OCI-LY7 (cell line): ENCODE measurements around the gene GSS. TPM values are rescaled to one million over a fixed set of nuclear protein-coding genes. Genes with fewer than 3 reads are reported as not detected.

Source experiments
- BruUV-seq: library from RNA; stranded (reverse); fragments of 400-500 nt; replicated peaks from 2 replicates; lab custom pipeline; 2021; lab: Mats Ljungman, UMichigan
- CTCF ChIA-PET: fragments of 300-600 bp; sonication (Branson Sonifier 250); formaldehyde crosslinking; loops from one replicate; lab custom pipeline; 2022; ENCODE audit warnings: antibody characterized with exemption; ENCODE audit not compliant: unreplicated experiment; lab: Charles Lee
- POLR2A ChIA-PET: fragments of 300-600 bp; sonication (Branson Sonifier 250); formaldehyde crosslinking; loops from one replicate; lab custom pipeline; 2022; ENCODE audit warnings: antibody characterized with exemption; lab: Charles Lee
- DNase-seq: peaks from one replicate; pipeline ENCODE4 v3.0.0-alpha.2; 2015; ENCODE audit warnings: low spot score
- H2AFZ ChIP-seq: fragments of 200-600 bp; sonication (generic), shearing (Covaris generic); 2 replicates; pipeline ENCODE4 v1.6.1; 2014; ENCODE audit warnings: mild to moderate bottlenecking, antibody characterized with exemption, low read length, moderate library complexity
- H3K27ac ChIP-seq: fragments of 200-600 bp; sonication (generic); 2 replicates; pipeline ENCODE4 v1.5.1; 2014; ENCODE audit warnings: mixed run types, low read depth, mild to moderate bottlenecking, moderate library complexity, low read length, inconsistent platforms; ENCODE audit not compliant: poor library complexity, severe bottlenecking
- H3K36me3 ChIP-seq: fragments of 200-600 bp; sonication (generic); 2 replicates; pipeline ENCODE4 v1.6.1; 2014; ENCODE audit warnings: mild to moderate bottlenecking, antibody characterized with exemption, low read length, moderate library complexity, mixed read lengths; ENCODE audit not compliant: insufficient read depth
- H3K4me1 ChIP-seq: fragments of 200-600 bp; sonication (generic); 2 replicates; pipeline ENCODE4 v1.5.1; 2014; ENCODE audit warnings: mild to moderate bottlenecking, low read length; ENCODE audit not compliant: insufficient read depth, poor library complexity, severe bottlenecking
- H3K4me2 ChIP-seq: fragments of 200-600 bp; sonication (generic); 2 replicates; pipeline ENCODE4 v1.6.1; 2014; ENCODE audit warnings: mild to moderate bottlenecking, low read length
- H3K4me3 ChIP-seq: fragments of 200-600 bp; sonication (generic); 2 replicates; pipeline ENCODE4 v1.5.1; 2014; ENCODE audit warnings: mild to moderate bottlenecking, low read depth, low read length; ENCODE audit not compliant: poor library complexity, severe bottlenecking
- H3K79me2 ChIP-seq: fragments of 200-600 bp; sonication (generic); 2 replicates; pipeline ENCODE4 v1.6.1; 2016; ENCODE audit warnings: low read depth, mild to moderate bottlenecking, low read length, moderate library complexity, mixed read lengths; ENCODE audit not compliant: insufficient read depth
- H3K9me2 ChIP-seq: fragments of 200-600 bp; sonication (generic); 2 replicates; pipeline ENCODE4 v1.6.1; 2016; ENCODE audit warnings: mild to moderate bottlenecking, low read length, mixed read lengths; ENCODE audit not compliant: insufficient read depth
- H3K9me3 ChIP-seq: fragments of 200-600 bp; sonication (generic); 2 replicates; pipeline ENCODE4 v1.6.1; 2014; ENCODE audit warnings: mild to moderate bottlenecking, mixed run types, low read length, mixed read lengths
- H4K20me1 ChIP-seq: fragments of 200-600 bp; sonication (generic); 2 replicates; pipeline ENCODE4 v1.6.1; 2014; ENCODE audit warnings: mild to moderate bottlenecking, antibody characterized with exemption, low read length, moderate library complexity, mixed read lengths; ENCODE audit not compliant: insufficient read depth
- EZH2phosphoT487 ChIP-seq: fragments of 200-600 bp; sonication (generic); IDR thresholded peaks from 2 replicates; pipeline ENCODE4 v1.6.1; 2018; ENCODE audit warnings: low read depth, borderline replicate concordance, mild to moderate bottlenecking, mixed run types, antibody characterized with exemption, low read length, moderate library complexity, mixed read lengths
- intact Hi-C: fragments of 100-400 bp; cut with micrococcal nuclease; formaldehyde crosslinking; loops from one replicate; pipeline ENCODE4 v1.10.0; 2022; ENCODE audit not compliant: unreplicated experiment
- total RNA-seq, 2 experiments: library from RNA; depleted of rRNA in 1 of 2; stranded (reverse); fragments of >200 nt in 1 of 2; shearing (Covaris generic) in 1 of 2; gene quantifications; 2 replicates each; pipeline ENCODE4 v1.2.3, GENCODE V29; 2014 to 2022
- TF ChIP-seq, protein P1 (sequence below): fragments of 200-600 bp; sonication (generic); conservative IDR thresholded peaks from 2 replicates; pipeline ENCODE4 v1.5.1; 2014; ENCODE audit warnings: mild to moderate bottlenecking, antibody characterized with exemption, low read length, moderate library complexity, mixed read lengths

The GSS gene
- total RNA-seq, 2 experiments from 2014 or later = 78.7 to 91.4 TPM

DNA sequence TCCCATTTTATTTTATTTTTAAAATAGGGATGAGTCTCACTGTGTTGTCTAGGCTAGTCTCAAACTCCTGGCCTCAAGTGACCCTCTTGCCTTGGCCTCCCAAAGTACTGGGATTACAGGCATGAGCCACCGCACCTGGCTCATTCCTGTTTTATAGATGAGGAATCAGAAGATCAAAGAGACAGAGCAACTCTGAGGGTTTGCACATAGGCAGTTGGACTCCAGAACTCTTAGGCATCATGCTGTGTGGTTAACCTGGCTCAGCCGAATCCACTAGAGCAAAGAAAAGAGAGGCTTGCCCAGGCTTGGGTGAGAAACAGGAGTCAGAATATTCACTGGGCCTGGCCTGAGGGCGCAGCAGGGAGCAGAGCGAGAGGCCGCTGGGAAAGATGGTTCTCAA, 9.4 kb upstream of the GSS start:
- Histone ChIP-seq H2AFZ (no peak overlapping the region), H3K4me2 (no peak overlapping the region), H3K27ac (no peak overlapping the region), H3K4me3 (no peak overlapping the region), H3K4me1 (peaks cover 5% of the 10 kb centered on the region), H3K79me2 (no peaks in the 10 kb centered on the region), H4K20me1 (no peaks in the 10 kb centered on the region), H3K36me3 (no peaks in the 10 kb centered on the region), H3K9me2 (no peaks in the 10 kb centered on the region), H3K9me3 (no peaks in the 10 kb centered on the region)
- no TSS peak for BruUV-seq
- intact Hi-C loops = no loop called here
- POLR2A ChIA-PET = no interaction called here
- TF ChIP-seq, protein P1, sequence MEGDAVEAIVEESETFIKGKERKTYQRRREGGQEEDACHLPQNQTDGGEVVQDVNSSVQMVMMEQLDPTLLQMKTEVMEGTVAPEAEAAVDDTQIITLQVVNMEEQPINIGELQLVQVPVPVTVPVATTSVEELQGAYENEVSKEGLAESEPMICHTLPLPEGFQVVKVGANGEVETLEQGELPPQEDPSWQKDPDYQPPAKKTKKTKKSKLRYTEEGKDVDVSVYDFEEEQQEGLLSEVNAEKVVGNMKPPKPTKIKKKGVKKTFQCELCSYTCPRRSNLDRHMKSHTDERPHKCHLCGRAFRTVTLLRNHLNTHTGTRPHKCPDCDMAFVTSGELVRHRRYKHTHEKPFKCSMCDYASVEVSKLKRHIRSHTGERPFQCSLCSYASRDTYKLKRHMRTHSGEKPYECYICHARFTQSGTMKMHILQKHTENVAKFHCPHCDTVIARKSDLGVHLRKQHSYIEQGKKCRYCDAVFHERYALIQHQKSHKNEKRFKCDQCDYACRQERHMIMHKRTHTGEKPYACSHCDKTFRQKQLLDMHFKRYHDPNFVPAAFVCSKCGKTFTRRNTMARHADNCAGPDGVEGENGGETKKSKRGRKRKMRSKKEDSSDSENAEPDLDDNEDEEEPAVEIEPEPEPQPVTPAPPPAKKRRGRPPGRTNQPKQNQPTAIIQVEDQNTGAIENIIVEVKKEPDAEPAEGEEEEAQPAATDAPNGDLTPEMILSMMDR = no peak
- no peak for TF ChIP-seq EZH2phosphoT487
- no peak for DNase-seq
- CTCF ChIA-PET = no interaction called here

DNA sequence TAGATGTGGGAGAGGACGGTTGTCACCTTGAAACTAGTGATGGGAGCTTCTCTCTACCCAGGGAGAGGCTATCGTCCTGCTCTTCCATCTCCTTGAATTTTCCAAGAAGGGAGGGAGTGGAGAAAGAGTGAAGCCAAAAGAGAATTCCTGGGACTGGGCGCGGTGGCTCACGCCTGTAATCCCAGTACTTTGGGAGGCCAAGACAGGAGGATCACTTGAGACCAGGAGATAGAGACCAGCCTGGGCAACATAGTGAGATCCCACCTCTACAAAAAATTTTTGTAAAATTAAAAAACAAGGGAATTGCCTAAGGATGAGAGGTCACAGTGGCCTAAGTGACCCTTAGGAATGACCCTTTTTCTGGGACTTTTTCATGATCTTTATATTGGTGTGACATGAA, 8.9 kb upstream of the GSS start:
- no peaks in the 10 kb centered on the region for H4K20me1 ChIP-seq
- ChIA-PET POLR2A (no interaction called here), CTCF (no interaction called here)
- no peak for DNase-seq
- H3K9me3 ChIP-seq = no peaks in the 10 kb centered on the region
- no peak overlapping the region for H3K4me2 ChIP-seq
- TF ChIP-seq, protein P1 = no peak
- TF ChIP-seq EZH2phosphoT487 = no peak
- no peaks in the 10 kb centered on the region for H3K36me3 ChIP-seq
- intact Hi-C loops = no loop called here
- H3K4me1 ChIP-seq = peaks cover 5% of the 10 kb centered on the region
- H3K4me3 ChIP-seq = no peak overlapping the region
- no peaks in the 10 kb centered on the region for H3K9me2 ChIP-seq
- BruUV-seq = no TSS peak
- H2AFZ ChIP-seq = no peak overlapping the region
- H3K79me2 ChIP-seq = no peaks in the 10 kb centered on the region
- H3K27ac ChIP-seq = no peak overlapping the region

DNA sequence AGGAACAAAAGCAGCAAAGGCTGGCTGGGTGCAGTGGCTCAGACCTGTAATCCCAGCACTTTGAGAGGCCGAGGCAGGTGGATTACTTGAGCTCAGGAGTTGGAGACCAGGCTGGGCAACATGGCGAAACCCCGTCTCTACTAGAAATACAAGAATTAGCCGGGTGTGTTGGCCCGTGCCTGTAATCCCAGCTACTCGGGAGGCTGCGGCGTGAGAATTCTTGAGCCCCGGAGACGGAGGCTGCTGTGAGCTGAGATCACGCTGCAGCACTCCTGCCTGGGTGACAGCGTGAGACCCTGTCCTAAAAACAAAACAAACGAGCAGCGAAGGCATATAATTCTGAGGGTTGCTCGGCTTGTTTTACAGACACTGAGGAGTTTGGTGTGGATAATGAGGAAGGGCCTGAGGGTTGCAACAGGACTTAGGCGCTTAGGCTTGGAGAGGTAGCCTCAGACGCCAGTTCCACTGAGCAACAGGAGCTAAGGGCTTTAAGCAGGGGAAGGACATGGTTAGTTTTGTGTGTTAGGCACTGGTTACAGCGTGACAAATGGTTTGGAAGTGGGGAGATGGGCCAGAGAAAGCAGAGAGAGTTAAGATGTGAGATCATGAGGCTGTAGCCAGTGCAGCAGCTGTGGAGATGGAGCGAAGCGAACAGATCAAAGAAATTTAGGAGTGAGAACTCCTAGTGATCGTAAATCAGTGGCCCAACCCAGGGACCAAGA, 1.3 kb upstream of the GSS start:
- no peak for TF ChIP-seq EZH2phosphoT487
- TF ChIP-seq, protein P1 = no peak
- no peaks in the 10 kb centered on the region for H4K20me1 ChIP-seq
- intact Hi-C loops = loop anchor here (10.0 kb wide), 1 partner anchor 138 kb away; the partner anchor contains the start of gene TRPC4AP
- CTCF ChIA-PET = interaction anchor here (1.0 to 1.5 kb wide), 2 partner anchors 82 to 83 kb away, joined by 4 to 14 read pairs; no protein-coding TSS in a partner anchor
- H3K9me3 ChIP-seq = no peaks in the 10 kb centered on the region
- BruUV-seq = no TSS peak
- H3K4me1 ChIP-seq = peaks cover 68% of the 10 kb centered on the region
- no peak overlapping the region for H3K27ac ChIP-seq
- no peak overlapping the region for H3K4me2 ChIP-seq
- no peak overlapping the region for H2AFZ ChIP-seq
- POLR2A ChIA-PET = interaction anchor here (0.6 to 2.5 kb wide), 3 partner anchors 13 to 824 kb away, joined by 3 to 7 read pairs (median 4); no protein-coding TSS in a partner anchor
- H3K9me2 ChIP-seq = no peaks in the 10 kb centered on the region
- H3K4me3 ChIP-seq = no peak overlapping the region
- no peak for DNase-seq
- peaks cover 8% of the 10 kb centered on the region; the same call in 1 of the 2 replicates for H3K79me2 ChIP-seq
- H3K36me3 ChIP-seq = no peaks in the 10 kb centered on the region
